ENCODE results near the gene ZNF346. TPM values are rescaled to one million over a fixed set of nuclear protein-coding genes. Genes with fewer than 3 reads are reported as not detected.

Gene ZNF346
- total RNA-seq, 2 donors from 2014 or later, result 23.6 to 34.4 TPM

GRCh38 chr5:177008716-177009115, 13.8 kb upstream of the ZNF346 start:
- intact Hi-C loops (cut with DNase I), result no loop called here
- WGBS, result 40% methylated on average over 2 of the region's 2 CpGs

GRCh38 chr5:177010153-177010552, 12.3 kb upstream of the ZNF346 start:
- DNase-seq (ENCODE audit: low spot score), result no peak
- intact Hi-C loops (cut with DNase I), result no loop called here
- Histone ChIP-seq H3K36me3 (no peaks in the 10 kb centered on the region), H3K4me3 (no peak overlapping the region), H3K27ac (no peak overlapping the region), H3K27me3 (replicated peaks; ENCODE audit: insufficient read depth) (no peaks in the 10 kb centered on the region), H3K4me1 (replicated peaks) (no peaks in the 10 kb centered on the region), H3K9me3 (no peaks in the 10 kb centered on the region)
- 89% methylated on average over 4 of the region's 4 CpGs for WGBS
- TF ChIP-seq POLR2AphosphoS5 (IDR thresholded peaks at IDR 0.05), result no peak
- no peak for TF ChIP-seq CTCF (IDR thresholded peaks at IDR 0.05)
- no peak for TF ChIP-seq POLR2A (IDR thresholded peaks at IDR 0.05)

More at GRCh38 chr5:177008716-177009115, 13.8 kb upstream of the ZNF346 start:
- Histone ChIP-seq H3K27ac (no peak overlapping the region), H3K27me3 (replicated peaks; ENCODE audit: insufficient read depth) (no peaks in the 10 kb centered on the region), H3K9me3 (no peaks in the 10 kb centered on the region), H3K36me3 (no peaks in the 10 kb centered on the region), H3K4me3 (no peak overlapping the region), H3K4me1 (replicated peaks) (no peaks in the 10 kb centered on the region)
- no peak for TF ChIP-seq CTCF (IDR thresholded peaks at IDR 0.05)
- no peak for DNase-seq (ENCODE audit: low spot score)

- Histone ChIP-seq H3K9me3 (no peaks in the 10 kb centered on the region), H3K4me1 (replicated peaks) (no peaks in the 10 kb centered on the region), H3K36me3 (no peaks in the 10 kb centered on the region), H3K27me3 (replicated peaks; ENCODE audit: insufficient read depth) (no peaks in the 10 kb centered on the region), H3K4me3 (no peak overlapping the region), H3K27ac (no peak overlapping the region)
- no peak for DNase-seq (ENCODE audit: low spot score)
- TF ChIP-seq POLR2AphosphoS5 (IDR thresholded peaks at IDR 0.05), result no peak
- TF ChIP-seq POLR2A (IDR thresholded peaks at IDR 0.05), result no peak
- TF ChIP-seq CTCF (IDR thresholded peaks at IDR 0.05), result no peak
- intact Hi-C loops (cut with DNase I), result no loop called here
- WGBS, result 90% methylated on average over 4 of the region's 4 CpGs
Observed at GRCh38 chr5:177015156-177015555, 7.3 kb upstream of the ZNF346 start.

GRCh38 chr5:177018341-177018740, 4.2 kb upstream of the ZNF346 start:
- no peak for DNase-seq (ENCODE audit: low spot score)
- H3K27me3 ChIP-seq (replicated peaks; ENCODE audit: insufficient read depth), result no peaks in the 10 kb centered on the region
- intact Hi-C loops (cut with DNase I), result no loop called here
- 89% methylated on average over 2 of the region's 2 CpGs for WGBS
- no peaks in the 10 kb centered on the region for H3K9me3 ChIP-seq
- TF ChIP-seq CTCF (IDR thresholded peaks at IDR 0.05), result no peak
- TF ChIP-seq POLR2AphosphoS5 (IDR thresholded peaks at IDR 0.05), result no peak
- TF ChIP-seq POLR2A (IDR thresholded peaks at IDR 0.05), result no peak
- H3K36me3 ChIP-seq, result no peaks in the 10 kb centered on the region
- no peaks in the 10 kb centered on the region for H3K4me1 ChIP-seq (replicated peaks)
- H3K27ac ChIP-seq, result no peak overlapping the region
- no peak overlapping the region for H3K4me3 ChIP-seq

- 93% methylated on average over 2 of the region's 2 CpGs for WGBS
- Histone ChIP-seq H3K27me3 (replicated peaks; ENCODE audit: insufficient read depth) (no peaks in the 10 kb centered on the region), H3K27ac (no peak overlapping the region), H3K9me3 (no peaks in the 10 kb centered on the region), H3K36me3 (no peaks in the 10 kb centered on the region), H3K4me3 (no peak overlapping the region), H3K4me1 (replicated peaks) (no peaks in the 10 kb centered on the region)
- intact Hi-C loops (cut with DNase I), result no loop called here
- no peak for TF ChIP-seq POLR2A (IDR thresholded peaks at IDR 0.05)
- no peak for TF ChIP-seq CTCF (IDR thresholded peaks at IDR 0.05)
- no peak for TF ChIP-seq POLR2AphosphoS5 (IDR thresholded peaks at IDR 0.05)
- DNase-seq (ENCODE audit: low spot score), result no peak
Observed at GRCh38 chr5:177020033-177020432, 2.5 kb upstream of the ZNF346 start.

Data from prostate gland (tissue), 2 donors.